ENCODE results near the gene CD74. TPM values are rescaled to one million over a fixed set of nuclear protein-coding genes. Genes with fewer than 3 reads are reported as not detected.

The CD74 gene
- total and polyA plus RNA-seq, 2 of the 4 experiments (the other 2 are of a cell fraction): 0.18 to 1.1 TPM

GRCh38 chr5:150358261-150359095 lies 54.2 kb downstream of the CD74 start:
- dilution Hi-C loops (cut with HindIII; ENCODE audit: low sequenced_read_pairs, unreplicated experiment): no loop called here
- no peak overlapping the region; the same call in 2 of the 3 replicates for H2BK15ac ChIP-seq (ENCODE audit: low read depth, low read length)
- H3K9me1 ChIP-seq (ENCODE audit: insufficient read depth, low read length): peaks cover 6% of the 10 kb centered on the region
- 64% methylated on average over 10 of the region's 23 CpGs; no CpG with 5 or more reads in 1 of the 2 experiments for WGBS, 2 experiments (ENCODE audit: extremely low coverage in 2 of 2, insufficient read length in 1 of 2)
- peak overlapping the region; percentile 82 for H2AK5ac ChIP-seq (ENCODE audit: low read depth, low read length)
- H3K23ac ChIP-seq (ENCODE audit: low read depth, low read length): peak overlapping the region; percentile 88
- BruUV-seq (replicated peaks): no TSS peak
- no peak overlapping the region for H3K18ac ChIP-seq (ENCODE audit: low read depth, low read length)
- H2BK5ac ChIP-seq (ENCODE audit: low read depth, low read length, poor library complexity, severe bottlenecking): peak overlapping the region; percentile 20
- H3K4me3 ChIP-seq (ENCODE audit: insufficient read depth, low read depth, low read length): peak overlapping the region; percentile 81
- peak overlapping the region; percentile 87 for H3K4me2 ChIP-seq (ENCODE audit: low read depth, low read length)
- peak overlapping the region; percentile 64 to 93 for H4K8ac ChIP-seq (ENCODE audit: low read depth in 2 of 2, low read length in 2 of 2)
- H3K14ac ChIP-seq (replicated peaks; ENCODE audit: low read depth, low read length): peak overlapping the region; percentile 15
- H2BK20ac ChIP-seq (ENCODE audit: low read depth, low read length): no peak overlapping the region
- peaks cover 27% of the 10 kb centered on the region for H3K36me3 ChIP-seq (ENCODE audit: control insufficient read depth, insufficient read depth, low read length)
- ATAC-seq (ENCODE audit: low read depth) (no peak), DNase-seq (peak; percentile 9)
- H4K20me1 ChIP-seq (ENCODE audit: insufficient read depth, low read length): peaks cover 7% of the 10 kb centered on the region
- peak overlapping the region; percentile 53 for H3K4ac ChIP-seq (ENCODE audit: low read depth, low read length)
- H3K9ac ChIP-seq (ENCODE audit: low read depth, low read length): peak overlapping the region; percentile 90
- intact Hi-C loops (cut with micrococcal nuclease): loop anchor here (2.0 to 10.0 kb wide), 2 partner anchors 78 to 354 kb away; partner anchors contain the start of genes HMGXB3 and TIGD6
- ChIA-PET POLR2A (ENCODE audit: unreplicated experiment) (interaction anchor here (1.1 kb wide), 1 partner anchor 19 kb away, joined by 4 read pairs; no protein-coding TSS in a partner anchor), CTCF (no interaction called here)
- no peaks in the 10 kb centered on the region for H3K27me3 ChIP-seq (ENCODE audit: control insufficient read depth, insufficient read depth, low read length)
- peak overlapping the region; percentile 96 for H2AFZ ChIP-seq (replicated peaks; ENCODE audit: low read length, poor library complexity)
- H4K5ac ChIP-seq (ENCODE audit: low read depth, low read length): peak overlapping the region; percentile 68; the same call in 1 of the 2 replicates
- peaks cover 6% of the 10 kb centered on the region for H3K4me1 ChIP-seq (ENCODE audit: control insufficient read depth, insufficient read depth, low read length)
- H4K91ac ChIP-seq (ENCODE audit: insufficient read depth, low read depth, low read length): peak overlapping the region; percentile 84
- no peaks in the 10 kb centered on the region for H3K9me3 ChIP-seq (ENCODE audit: control insufficient read depth, insufficient read depth, low read length)
- H3K79me1 ChIP-seq (ENCODE audit: low read depth in 1 of 2, low read length in 2 of 2): peaks cover 35 to 54% of the 10 kb centered on the region in 2 experiments
- H2AK9ac ChIP-seq (replicated peaks; ENCODE audit: low read depth, low read length, poor library complexity): peak overlapping the region; percentile 32
- no peak overlapping the region for H2BK120ac ChIP-seq (ENCODE audit: low read depth, low read length)
- H3K27ac ChIP-seq (ENCODE audit: insufficient read depth, low read length): peak overlapping the region; percentile 66
- in situ Hi-C loops (cut with MboI; ENCODE audit: low sequenced_read_pairs): loop anchor here (5.0 kb wide), 1 partner anchor 91 kb away; no protein-coding TSS in a partner anchor
- peak overlapping the region; percentile 40 for H3K56ac ChIP-seq (ENCODE audit: extremely low read depth, insufficient read depth, low read length)
- no peak for TF ChIP-seq MAFK (IDR thresholded peaks at IDR 0.05; ENCODE audit: low read depth, low read length)
- TF ChIP-seq RCOR1 (IDR thresholded peaks at IDR 0.05; ENCODE audit: insufficient replicate concordance, low read length): no peak
- no peak for TF ChIP-seq POLR2A (IDR thresholded peaks at IDR 0.05; ENCODE audit: low read depth, low read length)
- TF ChIP-seq ELK1 (IDR thresholded peaks at IDR 0.05; ENCODE audit: borderline replicate concordance, low read depth, low read length): no peak
- TF ChIP-seq RAD21 (IDR thresholded peaks at IDR 0.05; ENCODE audit: low read length): no peak
- TF ChIP-seq FOS (IDR thresholded peaks at IDR 0.05; ENCODE audit: low read depth, low read length): no peak
- TF ChIP-seq BHLHE40 (IDR thresholded peaks at IDR 0.05; ENCODE audit: low read depth, low read length): no peak
- TF ChIP-seq SMC3 (IDR thresholded peaks at IDR 0.05; ENCODE audit: low read depth, low read length): no peak
- TF ChIP-seq RFX5 (IDR thresholded peaks at IDR 0.05; ENCODE audit: low read depth, low read length): no peak
- no peak for TF ChIP-seq NFE2L2 (IDR thresholded peaks at IDR 0.05; ENCODE audit: low read depth, low read length)
- TF ChIP-seq USF2 (IDR thresholded peaks at IDR 0.05; ENCODE audit: low read depth, low read length): no peak
- no peak for TF ChIP-seq MXI1 (IDR thresholded peaks at IDR 0.05; ENCODE audit: borderline replicate concordance, low read depth, low read length)
- no peak for TF ChIP-seq CEBPB (IDR thresholded peaks at IDR 0.05; ENCODE audit: low read depth, low read length)
- TF ChIP-seq CTCF (conservative IDR thresholded peaks at IDR 0.05; ENCODE audit: low read depth, low read length): no peak
